GM19324 (cell line): ENCODE data around the gene ZNF438.
"Not testable (repeated sequence)": the region's sequence is repeated elsewhere in the genome, so short reads cannot be mapped to it uniquely, and the experiment has no call there.

ENCODE experiments used
- ATAC-seq: cut with Tn5 transposase; IDR thresholded peaks from one replicate; pipeline ENCODE4 v1.9.1; 2021; ENCODE audit warnings: mild to moderate bottlenecking, moderate library complexity; ENCODE audit not compliant: unreplicated experiment, low FRiP score

Gene ZNF438

DNA sequence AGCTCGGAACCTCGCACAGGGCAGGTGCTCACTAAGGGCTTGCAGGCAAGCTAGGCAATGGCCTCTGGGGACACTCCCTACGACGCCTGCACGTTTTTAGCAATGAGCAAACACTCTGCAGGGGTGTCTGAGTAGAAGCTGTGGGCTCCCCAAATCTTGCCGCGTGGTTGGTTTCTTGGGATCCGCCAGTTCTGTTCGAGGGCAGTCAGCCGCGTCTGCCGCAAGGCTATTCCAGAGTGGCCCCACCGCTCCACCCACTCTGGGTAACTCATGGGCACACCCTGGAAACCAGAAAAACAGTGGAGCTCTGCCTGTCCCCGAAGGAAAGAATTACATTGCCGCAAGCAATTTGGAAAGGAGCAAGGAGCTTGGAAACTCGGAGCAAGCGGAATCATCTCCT is 212.8 kb downstream of the ZNF438 start:
- ATAC-seq = no peak

DNA sequence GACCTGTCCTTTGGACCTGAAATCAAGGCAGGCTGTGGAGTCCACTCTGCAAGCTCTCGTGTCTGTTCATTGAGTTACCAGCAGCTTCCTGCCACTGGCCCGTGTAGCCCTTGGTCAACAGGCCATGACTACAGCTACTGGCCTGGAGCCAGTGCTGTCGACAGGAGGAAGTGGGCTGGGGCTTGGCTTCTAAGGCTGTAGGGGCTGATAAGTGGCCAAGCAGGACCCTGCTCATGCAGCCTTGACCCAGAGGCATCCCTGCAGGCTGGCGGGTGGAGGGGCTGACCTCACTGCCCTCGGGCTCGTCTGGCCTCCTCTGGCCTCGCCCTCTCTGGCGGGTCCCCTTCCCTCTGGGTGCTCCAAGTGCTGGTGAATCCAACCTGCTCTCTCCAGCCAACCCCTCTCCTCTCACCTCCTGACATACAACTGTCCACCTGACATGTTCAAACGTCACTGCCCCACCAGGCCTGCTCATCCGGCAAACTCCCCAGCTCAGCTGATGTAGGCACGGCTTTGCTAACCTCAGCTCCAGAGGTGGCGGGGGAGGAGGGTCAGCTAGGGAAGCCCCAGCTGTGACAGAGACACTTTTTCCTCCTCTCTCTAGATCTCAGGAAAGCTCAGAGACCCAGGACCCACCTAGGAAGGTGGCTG is 213.5 kb downstream of the ZNF438 start:
- ATAC-seq = no peak

- ATAC-seq = no peak
These were observed 214.1 kb downstream of the ZNF438 start for GRCh38 chr10:30817541-30817940.

- ATAC-seq = no peak
These were observed 214.9 kb downstream of the ZNF438 start for GRCh38 chr10:30816820-30817171.

- no peak for ATAC-seq
These were observed 215.4 kb downstream of the ZNF438 start for GRCh38 chr10:30816159-30816819.

GRCh38 chr10:30813872-30814481 is 217.7 kb downstream of the ZNF438 start:
- ATAC-seq = no peak

- no peak for ATAC-seq
These were observed 219.4 kb downstream of the ZNF438 start for GRCh38 chr10:30812018-30812851.

DNA sequence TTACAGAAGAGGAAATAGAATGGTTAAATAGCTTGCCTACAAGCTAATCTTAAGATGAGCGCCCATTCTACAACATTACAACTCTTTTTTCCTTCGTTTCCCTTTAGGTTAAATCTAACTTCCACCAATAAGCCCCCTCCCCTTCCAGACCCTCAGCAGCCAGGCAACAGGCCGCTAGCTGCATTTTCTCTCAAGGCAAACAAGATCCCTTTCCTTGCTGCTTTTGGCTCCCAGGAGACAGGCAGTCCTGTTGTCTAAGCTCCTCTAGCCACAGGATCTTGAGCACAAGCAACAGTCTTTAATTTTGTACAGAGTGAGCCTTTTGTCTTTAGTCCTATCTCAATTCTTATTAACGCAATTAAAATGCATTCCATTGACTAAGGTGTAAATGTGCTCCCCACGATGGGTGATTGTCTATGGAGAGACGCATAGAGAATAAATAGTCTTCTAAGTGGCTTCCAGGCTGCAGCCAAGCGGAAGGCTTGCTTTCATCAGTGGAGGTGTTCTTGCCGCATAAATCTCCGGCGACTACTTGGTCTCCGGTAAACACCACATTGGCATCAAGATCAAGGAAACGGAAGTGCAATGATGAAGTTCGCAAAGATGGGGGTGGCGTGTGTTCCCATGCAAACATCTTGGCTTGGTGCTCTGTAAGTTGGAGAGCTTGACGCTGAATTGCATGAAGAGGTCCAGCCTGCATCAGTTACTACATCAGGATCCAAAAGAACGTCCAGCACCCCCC is 220.2 kb downstream of the ZNF438 start:
- ATAC-seq = no peak

- no peak for ATAC-seq
These were observed 221.2 kb downstream of the ZNF438 start for GRCh38 chr10:30810416-30810815.

GRCh38 chr10:30806850-30807249 is 224.8 kb downstream of the ZNF438 start:
- ATAC-seq = no peak

DNA sequence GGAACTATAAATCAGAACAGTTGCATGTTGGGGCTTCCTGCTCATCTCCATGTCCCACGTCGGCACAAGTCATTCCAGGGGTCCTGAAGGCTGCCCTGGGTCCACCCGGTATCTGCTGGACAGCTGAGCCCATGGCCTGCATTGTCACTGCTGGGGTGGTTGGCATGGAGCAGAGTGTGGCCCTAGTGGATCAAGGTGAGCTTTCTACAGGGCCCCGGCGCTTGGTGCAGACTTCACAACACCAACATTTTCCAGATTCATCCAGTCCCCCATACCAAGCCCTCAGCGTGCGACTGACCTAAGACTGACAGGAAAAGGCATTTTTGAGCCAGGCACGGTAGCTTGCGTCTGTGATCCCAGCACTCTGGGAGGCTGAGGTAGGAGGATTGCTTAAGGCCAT is 226.6 kb downstream of the ZNF438 start:
- ATAC-seq = no peak

DNA sequence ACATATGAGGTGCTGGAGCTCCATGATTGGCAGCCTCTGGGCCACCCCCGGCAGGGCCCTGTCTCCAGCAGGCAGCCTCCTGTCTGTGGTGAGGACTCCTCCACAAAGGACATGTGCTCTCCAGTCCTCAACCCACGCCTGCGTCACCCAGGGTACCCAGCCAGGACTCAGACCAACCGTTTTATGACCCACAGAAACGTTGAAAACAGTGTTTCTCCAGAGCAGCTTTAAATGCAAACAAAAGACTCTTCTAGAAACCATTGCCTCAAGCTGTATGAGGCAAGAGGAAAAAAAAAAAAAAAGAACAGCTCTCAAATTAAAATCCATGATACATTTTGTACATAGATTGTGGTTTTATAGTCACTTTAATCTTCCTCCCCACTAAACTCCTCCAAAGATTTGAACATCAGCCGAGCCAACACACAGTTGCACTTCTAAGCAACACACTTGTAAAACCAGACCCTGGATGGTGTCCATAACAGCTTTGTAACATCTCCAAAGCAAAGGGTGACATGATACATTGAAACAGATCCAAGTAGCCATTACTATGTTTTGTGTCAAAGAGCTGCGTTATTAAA is 227.1 kb downstream of the ZNF438 start:
- no peak for ATAC-seq

DNA sequence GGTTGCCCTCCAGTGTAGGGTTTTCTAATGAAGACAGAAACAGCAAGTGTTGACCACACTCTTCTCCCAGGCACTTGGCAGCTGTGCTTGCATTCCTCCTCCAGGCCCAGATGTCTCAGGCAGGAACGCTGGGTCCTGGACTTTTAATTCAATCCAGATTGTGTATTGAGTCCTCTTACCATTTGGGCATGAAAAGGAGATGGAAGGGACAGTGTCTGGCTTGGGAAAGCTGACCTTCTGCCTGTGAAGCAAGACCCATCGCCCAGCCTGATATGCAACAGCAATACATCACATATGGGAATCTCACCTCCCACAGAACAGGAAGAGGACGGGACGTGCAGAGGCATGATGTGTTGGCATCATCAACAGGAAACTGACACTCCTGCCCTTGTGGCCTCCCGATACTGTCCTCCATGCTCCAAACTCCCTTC is 227.8 kb downstream of the ZNF438 start:
- no peak for ATAC-seq

GRCh38 chr10:30803058-30803457 is 228.6 kb downstream of the ZNF438 start:
- no peak for ATAC-seq

GRCh38 chr10:30800368-30800767 is 231.3 kb downstream of the ZNF438 start:
- ATAC-seq = no peak

DNA sequence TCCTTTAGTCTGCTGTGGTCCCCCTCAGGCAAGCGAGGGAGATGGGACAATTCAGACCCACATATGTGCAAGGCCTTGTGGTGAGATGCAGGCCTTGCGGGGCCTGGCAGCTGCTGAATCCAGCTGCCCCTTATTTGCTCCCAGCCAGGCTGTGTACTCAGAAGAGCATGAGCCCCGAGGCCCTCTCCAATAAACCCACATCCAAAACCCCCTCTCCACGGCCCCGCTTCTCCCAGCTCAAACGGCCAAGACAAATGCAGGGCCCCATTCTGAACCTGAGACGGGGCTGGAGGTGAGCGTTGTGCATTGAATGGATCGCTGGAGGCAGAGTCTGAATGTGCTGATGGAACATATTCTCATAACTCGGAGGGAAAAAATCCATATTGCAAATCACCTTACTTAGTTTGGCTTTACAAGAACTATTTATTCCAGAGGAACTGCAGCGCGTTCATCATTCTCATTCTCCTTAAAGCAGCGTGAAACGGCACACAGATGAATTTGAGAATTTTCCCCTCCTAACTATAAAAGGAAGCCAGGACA is 232.9 kb downstream of the ZNF438 start:
- no peak for ATAC-seq

- ATAC-seq = not testable (repeated sequence)
These were observed 236.6 kb downstream of the ZNF438 start for GRCh38 chr10:30795024-30795423.
